ENCODE results near the gene PTPRR. TPM values are rescaled to one million over a fixed set of nuclear protein-coding genes. Genes with fewer than 3 reads are reported as not detected.
"Not testable (repeated sequence)": the region's sequence is repeated elsewhere in the genome, so short reads cannot be mapped to it uniquely, and the experiment has no call there.

PTPRR gene
- polyA plus RNA-seq, 4 donors: 0.08 to 0.79 (median 0.44) TPM

DNA sequence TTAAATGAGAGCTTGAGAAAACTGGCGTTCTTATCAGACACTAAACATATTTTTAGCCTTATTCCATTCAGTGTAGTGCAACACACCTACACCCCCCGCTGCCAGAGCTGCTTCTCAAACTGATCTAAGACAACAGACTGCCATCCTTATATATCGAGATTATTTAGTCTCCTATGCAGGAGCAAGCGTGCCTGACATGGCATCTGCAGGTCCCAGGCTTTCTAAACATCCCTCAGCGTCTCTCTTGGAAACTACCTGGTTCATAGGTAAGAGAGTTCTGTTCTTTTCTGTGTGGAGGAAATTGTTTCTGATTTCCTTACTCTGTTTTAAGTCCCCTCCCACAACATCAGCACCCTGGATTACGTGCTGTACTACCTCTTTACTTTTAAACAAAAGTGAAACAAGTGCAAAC, 166.2 kb downstream of the PTPRR start:
- no peak for DNase-seq (ENCODE audit: low read depth in 4 of 4, low spot score in 3 of 4)

DNA sequence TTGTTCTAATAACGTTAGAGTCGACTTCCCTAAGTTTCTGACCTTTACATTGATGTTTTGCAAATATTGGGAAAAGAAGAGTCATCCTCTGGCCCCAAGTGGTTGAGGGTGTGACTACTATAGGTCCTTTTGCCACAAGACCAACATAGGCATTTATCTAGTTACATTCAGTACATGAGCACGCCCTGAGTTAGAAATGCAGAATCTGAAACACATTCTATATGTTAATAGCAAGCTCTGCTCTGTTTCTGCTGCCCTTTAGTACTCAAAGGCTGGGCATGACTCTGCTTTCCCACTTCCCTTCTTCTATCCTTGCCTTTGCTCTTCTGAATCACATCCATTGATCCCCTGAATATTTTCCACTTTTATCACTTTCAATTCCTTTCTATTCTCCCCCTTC, 168.2 kb downstream of the PTPRR start:
- DNase-seq (ENCODE audit: low read depth in 4 of 4, low spot score in 3 of 4): no peak

DNA sequence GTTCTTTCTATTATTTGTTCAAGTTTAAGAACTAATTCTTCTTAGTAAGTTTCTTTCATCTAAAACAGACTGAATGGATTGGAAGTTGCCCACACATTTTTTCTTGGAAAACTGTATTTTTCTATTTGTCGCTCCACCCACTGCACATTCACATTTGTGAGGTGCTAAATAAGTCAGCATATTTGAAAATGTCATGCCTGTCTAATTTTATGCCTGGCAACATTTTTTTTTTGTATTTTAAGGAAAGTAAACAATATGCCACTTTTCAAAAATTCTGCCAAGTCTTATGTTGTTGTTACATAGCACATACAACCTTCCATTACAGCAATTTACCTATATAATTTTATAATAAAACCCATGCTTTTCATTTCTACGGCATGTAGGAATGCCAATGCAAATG, 170.6 kb downstream of the PTPRR start:
- no peak for DNase-seq (ENCODE audit: low read depth in 4 of 4, low spot score in 3 of 4)

DNA sequence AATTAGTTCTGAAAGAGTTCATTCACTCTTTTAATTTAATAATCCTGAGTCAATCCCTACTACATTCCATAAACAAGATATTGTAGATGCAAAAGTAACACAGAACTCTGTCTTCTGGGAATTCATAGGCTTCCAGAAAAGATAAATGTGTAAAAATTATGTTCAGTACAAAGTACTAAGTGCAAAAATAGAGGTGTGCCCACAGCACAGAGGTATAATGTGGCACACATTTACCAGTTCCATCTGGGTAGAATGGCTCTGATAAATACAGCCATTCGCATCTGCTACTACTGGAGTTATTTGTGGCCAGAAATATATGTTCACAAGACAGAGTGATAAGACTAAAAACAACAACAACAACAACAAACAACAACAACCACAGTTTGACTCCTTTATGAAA, 171.7 kb downstream of the PTPRR start:
- no peak for DNase-seq (ENCODE audit: low read depth in 4 of 4, low spot score in 3 of 4)

DNA sequence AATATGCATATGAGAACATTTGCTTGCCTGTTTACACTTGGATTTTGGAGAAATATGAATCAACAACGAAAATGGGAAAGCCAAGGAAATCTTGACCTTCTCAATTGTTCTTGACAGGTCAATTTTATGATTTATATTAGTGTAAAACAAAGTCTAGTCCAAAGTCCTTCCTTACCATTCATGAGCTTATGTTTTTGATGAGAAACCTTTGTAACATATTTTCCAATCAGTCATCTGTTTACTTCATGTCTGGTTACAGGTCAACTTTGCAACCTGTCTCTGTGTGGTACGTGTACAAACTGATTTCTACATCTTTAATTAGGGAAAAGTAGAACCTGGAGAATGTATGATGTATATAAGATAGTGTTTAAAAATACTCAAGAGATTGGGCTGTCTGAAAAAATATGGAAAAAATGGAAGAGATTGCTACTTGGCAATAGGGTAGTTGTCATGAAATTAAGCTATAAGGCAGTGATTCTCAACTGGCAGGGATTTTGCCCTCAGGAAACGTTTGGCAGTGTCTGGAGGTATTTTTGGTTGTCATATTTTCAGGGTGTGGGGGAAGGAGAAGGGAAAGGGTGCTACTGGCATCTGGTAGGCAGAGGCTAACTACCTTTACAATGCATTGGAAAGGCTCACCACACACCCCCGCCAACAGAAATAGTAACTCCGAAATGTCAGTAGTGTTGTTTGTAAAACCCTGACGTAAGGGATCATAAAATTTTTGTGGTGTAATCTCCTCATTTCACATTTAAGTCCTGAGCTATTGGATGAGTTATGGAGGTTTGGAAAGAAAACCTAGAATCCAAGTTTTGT, 172.9 kb downstream of the PTPRR start:
- no peak for DNase-seq (ENCODE audit: low read depth in 4 of 4, low spot score in 3 of 4)

DNA sequence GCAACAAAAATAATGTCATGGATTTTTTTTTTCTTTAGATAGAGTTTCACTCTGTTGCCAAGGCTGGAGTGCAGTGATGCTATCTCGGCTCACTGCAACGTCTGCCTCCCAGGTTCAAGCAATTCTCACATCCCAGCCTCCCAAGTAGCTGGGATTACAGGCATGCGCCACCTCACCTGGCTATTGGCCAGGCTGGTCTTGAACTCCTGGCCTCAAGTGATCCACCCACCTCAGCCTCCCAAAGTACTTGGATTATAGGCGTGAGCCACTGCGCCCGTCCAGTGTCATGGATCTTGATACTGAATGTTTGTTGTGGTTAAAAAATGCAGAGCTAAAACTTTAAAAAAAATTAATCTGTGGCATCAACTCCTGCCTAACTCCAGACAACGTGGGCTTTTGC, 175.5 kb downstream of the PTPRR start:
- DNase-seq (ENCODE audit: low read depth in 4 of 4, low spot score in 3 of 4): no peak

DNA sequence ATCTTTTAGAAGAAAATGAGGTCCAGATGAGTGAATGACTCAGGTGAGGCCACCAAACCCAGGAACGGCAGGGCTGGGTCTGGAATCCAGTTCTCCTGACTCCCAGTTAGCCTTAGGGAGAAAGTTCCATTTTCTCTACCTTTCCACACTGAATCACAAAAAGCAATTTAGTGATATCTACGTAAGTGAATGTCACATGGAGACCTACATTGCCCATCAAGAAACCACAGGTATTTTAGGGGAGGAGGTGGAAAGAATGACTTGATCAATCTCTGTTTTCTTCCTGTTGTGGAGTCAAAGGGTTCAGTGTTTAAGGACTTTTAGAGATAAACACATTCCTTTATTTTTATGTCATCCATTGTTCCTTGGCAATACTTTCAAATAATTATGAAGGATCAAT, 176.4 kb downstream of the PTPRR start:
- DNase-seq (ENCODE audit: low read depth in 4 of 4, low spot score in 3 of 4): no peak

DNA sequence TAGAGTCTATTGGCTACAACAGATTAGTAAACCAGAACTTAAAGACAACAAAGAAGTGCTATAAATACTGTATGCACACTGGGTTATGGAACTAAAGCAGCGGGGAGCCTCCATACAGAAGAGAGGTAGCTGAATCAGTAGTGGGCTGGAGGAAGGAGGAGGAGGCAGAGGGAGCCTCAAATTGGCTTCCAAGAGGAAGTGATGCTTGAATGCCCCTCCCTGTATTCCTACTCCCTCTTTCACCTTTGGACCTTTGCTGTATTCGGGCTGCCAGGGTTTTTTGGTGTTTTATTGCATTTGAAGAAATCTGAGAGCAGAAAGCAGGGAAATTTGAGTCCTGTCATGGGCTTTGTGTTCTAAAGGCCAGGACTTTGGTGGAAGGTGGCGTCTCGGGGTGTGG, 179.3 kb downstream of the PTPRR start:
- no peak for DNase-seq (ENCODE audit: low read depth in 4 of 4, low spot score in 3 of 4)

DNA sequence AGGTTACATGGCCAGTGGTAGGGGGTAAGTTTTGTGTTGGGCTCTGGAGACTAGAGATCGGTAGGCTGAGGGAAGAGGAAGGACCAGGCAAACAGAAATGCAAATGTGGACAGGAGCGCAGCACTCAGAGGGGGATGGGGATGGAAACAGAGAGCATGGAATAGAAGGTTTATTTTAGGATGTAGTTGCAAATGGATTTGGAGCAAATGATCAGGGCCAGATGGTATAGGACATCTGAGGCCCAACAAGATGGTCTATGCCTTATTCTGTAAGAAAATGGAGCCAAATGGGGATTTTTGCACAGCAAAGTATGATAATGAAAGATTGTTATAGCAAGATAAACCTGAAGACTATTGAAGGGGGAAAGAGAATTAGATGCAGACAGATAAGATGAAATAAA, 180.8 kb downstream of the PTPRR start:
- no peak for DNase-seq (ENCODE audit: low read depth in 4 of 4, low spot score in 3 of 4)

DNA sequence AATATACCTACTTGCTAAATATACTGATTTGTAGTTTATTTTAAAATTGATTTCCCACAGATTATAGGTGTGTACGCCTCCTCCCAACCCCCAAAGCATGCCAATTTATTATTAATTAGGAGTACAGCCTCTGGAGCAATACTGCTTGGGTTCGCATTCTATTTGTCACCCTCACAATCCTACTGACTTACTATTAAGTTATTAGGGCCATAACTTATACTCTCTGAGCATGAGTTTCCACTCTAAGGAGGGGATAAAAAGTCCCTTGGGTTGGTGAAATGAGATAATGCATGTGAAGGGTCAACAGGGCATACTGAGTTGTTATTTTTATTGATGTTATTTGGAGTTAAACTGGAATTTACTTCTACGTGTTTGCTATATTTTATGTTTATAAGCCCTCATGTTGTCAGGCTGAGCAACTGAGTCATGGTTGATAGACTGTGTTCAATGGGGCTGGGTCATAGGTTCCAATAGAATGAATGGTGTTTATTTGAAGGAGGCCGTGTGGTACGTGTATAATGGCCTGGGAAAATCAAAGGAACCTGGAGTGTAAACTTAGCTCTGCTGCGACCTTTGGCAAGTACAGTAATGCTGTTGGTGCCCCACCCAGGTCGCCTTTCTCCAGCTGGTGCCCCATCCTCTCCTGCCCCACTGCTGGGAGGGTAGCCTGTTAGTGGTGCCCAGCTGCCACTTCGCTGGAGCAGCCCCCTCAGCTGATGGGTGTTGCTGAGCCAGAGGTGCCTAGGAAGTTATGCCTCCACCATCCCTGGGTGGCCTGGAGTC, 184.0 kb downstream of the PTPRR start:
- no peak for DNase-seq (ENCODE audit: low read depth in 4 of 4, low spot score in 3 of 4)

DNA sequence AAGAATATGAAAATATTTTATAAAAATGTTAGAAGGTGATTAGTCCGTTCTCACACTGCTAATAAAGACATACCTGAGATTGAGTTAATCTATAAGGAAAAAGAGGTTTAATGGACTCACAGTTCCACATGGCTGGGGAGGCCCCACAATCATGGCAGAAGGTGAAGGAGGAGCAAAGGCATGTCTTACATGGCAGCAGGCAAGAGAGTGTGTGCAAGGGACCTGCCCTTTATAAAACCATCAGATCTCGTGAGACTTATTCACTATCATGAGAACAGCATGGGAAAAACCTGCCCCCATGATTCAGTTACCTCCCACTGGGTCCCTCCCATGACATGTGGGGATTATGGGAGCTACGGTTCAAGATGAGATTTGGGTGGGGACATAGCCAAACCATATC, 185.3 kb downstream of the PTPRR start:
- not testable (repeated sequence) for DNase-seq (ENCODE audit: low read depth in 4 of 4, low spot score in 3 of 4)

DNA sequence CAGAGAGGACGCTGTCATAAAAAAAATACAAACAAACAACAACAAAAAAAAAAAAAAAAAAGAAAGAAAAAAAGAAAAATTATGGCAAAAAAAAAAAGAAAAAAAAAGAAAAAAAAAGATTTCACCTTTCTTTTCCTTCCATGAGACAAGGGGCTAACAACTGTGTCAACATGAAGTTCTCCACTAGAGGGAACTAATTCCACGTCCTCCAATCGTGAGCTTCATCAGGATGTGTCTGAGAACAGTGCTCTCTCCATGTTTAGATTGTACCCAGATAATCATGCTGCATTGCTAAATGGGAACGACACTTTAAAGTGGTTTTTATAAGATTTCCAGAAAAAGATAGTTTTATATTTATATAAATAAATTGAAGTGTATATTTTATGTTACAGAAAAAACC, 187.2 kb downstream of the PTPRR start:
- peak; percentile 38 to 64 (median 51) for DNase-seq (ENCODE audit: low read depth in 4 of 4, low spot score in 3 of 4)

DNA sequence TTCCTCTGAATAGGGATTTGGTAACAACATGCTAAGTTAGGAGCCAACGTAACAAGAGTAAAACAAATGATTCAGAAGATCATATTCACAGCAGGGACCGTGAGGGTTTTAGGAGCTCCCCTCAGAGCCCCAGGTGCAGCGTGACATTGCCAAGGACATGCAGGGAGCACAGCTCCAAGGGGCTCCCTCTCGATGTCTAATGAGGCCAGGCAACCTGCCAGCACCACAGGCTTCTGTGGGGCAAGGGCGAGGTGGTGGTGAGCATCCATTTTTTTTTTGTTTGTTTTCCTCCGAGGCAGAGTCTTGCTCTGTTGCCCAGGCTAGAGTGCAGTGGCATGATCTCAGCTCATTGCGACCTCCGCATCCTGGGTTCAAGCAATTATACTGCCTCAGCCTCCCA, 188.3 kb downstream of the PTPRR start:
- no peak for DNase-seq (ENCODE audit: low read depth in 4 of 4, low spot score in 3 of 4)

DNA sequence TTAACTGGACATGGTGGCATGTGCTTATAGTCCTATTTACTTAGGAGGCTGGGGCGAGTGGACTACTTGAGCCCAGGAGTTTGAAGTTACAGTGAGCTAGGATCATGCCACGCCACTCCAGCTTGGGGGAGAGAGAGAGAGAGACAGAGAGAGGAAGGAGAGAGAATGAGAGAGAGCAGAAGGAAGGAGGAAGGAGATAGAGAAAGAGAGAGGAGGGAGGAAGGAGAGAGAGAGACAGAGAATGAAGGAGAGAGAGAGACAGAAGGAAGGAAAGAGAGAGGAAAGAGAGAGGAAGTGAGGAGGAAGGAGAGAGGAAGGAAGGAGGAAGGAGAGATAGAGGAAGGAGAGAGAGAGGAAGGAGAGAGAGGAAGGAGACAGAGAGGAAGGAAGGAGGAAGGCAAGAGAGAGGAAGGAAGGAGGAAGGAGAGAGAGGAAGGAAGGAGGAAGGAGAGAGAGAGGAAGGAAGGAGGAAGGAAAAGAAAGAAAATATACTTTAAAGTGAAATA, 189.8 kb downstream of the PTPRR start:
- DNase-seq (ENCODE audit: low read depth in 4 of 4, low spot score in 3 of 4): no peak

DNA sequence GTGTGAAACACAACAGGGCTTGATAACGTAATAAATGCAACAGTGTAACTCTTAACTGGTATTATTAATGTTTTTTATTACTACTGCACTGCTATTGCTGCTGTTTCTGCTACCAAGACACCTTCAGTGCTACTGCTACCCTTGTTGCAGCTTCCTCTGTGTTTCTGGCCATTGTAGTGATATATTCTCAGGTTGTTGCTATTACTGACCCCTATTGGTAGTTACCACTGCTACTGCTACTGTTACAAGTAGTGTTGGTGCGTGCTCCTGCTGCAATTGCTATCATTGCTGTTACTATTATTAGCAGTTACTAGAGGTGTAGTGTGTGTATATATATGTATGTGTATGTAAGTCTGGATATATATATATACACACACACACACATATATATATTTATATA, 196.1 kb downstream of the PTPRR start:
- no peak for DNase-seq (ENCODE audit: low read depth in 4 of 4, low spot score in 3 of 4)

DNA sequence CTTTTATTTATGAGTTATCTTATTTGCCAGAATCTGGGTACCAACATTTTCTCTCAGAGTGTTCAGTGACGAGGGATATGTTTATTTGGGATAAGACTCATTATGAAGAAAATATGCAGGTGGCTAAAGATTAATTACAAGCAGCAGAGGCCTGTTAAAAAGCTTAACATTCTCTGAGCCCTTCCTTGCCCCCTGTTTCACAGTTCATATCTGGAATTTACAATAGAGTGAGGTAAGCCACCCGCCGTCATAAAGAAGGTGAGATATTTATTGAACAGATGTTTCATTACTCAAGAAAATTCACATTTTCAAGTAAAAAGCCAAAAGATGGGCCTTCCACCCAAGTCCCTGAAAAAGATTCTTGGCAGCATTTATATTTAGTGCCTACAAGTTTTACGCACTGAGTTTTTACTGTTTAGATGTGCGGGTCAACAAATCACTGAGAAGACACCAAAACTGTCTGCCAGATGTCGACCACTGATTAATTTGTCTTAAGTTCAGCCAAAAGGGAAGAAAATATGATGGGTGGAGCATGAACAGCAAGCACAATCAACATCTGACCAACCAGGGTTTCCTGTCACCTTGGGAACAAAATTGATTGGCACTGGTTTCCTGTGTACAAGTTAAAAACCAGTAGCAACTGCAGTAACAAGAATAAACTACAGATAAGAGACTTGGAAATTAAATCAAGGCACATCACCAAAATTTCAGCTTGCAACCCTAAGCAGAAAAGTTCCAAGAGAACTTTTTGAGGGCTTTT, 197.8 kb downstream of the PTPRR start:
- DNase-seq (ENCODE audit: low read depth in 4 of 4, low spot score in 3 of 4): peak in 3 of 4 donors; percentile 14 to 30 (median 20)

DNA sequence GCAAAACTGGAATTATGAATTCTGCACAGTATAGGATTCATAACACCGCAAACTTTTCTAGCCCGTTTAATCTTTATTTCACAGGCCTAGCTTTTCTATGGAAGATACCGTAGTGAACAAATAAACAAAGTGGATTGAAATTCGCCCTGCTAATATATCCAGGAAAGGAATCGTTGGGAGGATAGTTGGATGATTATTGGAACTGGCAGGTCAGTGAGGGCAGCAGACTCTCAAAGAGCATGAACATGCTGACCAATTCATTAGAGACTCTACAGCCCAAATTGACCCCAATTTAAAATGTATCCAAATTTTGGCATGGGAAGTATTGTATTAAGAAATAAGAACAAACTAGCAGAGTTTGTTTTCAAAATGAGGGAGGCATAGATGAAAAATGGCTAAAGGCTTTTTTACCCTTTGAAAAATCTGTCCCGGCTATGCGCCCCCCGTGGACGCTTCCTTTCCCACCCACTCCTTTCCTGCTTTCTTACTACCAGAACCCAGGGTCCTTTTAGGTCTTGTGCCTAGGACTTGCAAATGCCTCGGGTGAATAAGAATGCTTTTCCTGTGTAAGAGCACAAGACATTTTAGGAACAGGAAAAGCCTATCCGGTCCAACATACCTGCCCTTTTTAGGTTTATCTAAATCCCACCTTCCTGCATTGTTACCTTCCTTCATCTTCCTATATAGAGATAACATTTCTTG, 198.7 kb downstream of the PTPRR start:
- DNase-seq (ENCODE audit: low read depth in 4 of 4, low spot score in 3 of 4): no peak

DNA sequence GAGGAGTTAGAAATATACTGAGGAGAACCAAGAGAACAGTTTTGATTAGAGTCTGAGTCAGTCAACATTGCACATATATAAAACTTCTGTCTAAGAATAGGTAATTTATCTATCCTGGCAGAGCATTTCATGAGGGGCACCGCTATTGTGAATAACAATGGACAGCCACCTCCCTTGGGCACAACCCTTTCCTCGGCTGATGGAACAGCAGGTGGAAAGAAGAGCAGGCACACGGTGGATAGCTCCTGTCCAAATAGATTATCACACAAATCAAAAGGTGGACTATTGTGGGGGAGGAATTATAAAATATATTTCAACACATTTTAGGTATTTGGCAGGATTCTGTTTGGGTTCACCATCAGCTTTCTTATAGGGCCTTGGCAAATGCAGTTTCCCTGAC, 199.3 kb downstream of the PTPRR start:
- no peak for DNase-seq (ENCODE audit: low read depth in 4 of 4, low spot score in 3 of 4)

DNA sequence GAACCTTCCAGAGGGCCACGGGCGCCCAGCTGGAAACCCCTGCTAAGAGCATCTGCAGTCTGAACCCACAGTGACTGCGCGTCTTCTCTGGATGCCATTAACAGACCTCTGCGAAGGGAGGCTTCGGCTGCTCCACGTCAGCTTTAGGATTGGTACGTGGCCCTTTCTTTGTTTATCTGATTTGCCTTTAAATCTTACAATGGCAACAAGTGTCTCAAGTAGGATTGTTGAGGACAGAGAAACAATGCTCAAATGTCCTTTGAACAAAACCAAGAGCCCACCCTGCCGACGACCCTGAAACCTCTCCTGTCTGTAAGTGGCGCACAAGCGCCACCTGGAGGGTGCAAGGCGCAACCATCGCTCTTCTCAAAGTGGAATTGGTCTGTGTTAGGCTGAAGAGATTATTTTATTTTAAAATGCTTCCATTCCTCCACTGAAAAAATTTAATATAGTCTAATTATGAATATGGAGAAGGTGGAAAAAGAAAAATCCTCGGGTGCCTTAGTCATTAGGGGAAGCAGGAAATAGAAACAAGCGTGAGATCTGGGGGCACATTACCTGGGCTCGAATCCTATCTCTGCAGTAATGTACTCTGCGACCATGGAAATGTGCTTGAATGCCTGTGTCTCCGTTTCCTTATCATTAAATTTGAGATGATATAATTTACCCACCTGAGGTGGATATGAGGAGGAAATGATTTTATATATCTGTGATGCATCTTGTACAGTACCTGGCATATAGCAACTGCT, 200.7 kb downstream of the PTPRR start:
- DNase-seq (ENCODE audit: low read depth in 4 of 4, low spot score in 3 of 4): peak; percentile 26 to 42 (median 34)

DNA sequence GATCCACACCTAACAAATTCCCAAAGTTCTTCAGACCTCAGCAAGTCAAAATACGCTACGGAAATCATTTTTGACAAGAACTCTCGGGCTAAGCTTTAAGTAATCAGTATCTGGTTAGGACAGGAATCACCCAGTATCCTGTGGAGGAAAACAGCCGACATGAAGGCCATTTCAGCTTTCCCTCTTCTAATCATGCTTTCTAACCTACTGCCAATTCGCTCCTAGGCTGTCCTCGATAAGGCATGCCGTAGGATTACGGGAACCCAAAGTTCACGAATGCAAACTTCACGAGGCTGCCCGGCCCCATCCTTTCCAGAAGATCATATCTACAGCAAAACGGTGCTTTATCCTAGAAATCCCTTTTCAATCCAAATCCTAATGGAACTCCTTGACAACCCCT, 201.5 kb downstream of the PTPRR start:
- DNase-seq (ENCODE audit: low read depth in 4 of 4, low spot score in 3 of 4): no peak
